HepG2 (cell line): ENCODE data around the gene NCOA6. TPM values are rescaled to one million over a fixed set of nuclear protein-coding genes. Genes with fewer than 3 reads are reported as not detected.

Source experiments
- ATAC-seq: fragments of 200-7000 bp; cut with Tn5 transposase; 3 replicates; pipeline ENCODE4 v1.9.1; 2020; ENCODE audit warnings: mild to moderate bottlenecking, moderate library complexity
- BruUV-seq: library from RNA; stranded (reverse); fragments of 400-500 nt; replicated peaks from 2 replicates; lab custom pipeline; 2021; lab: Mats Ljungman, UMichigan
- CTCF ChIA-PET: fragments of 300-600 bp; formaldehyde crosslinking; extraction: SDS; loops from one replicate; lab custom pipeline; 2021; ENCODE audit warnings: low total read pairs, inconsistent platforms, low intra/inter-chr PET ratio; lab: Yijun Ruan, JAX
- POLR2A ChIA-PET: fragments of 350-600 bp; sonication (Branson Sonifier 250); formaldehyde crosslinking; loops from one replicate; lab custom pipeline; 2020; ENCODE audit warnings: antibody characterized with exemption, inconsistent platforms; lab: Yijun Ruan, JAX
- DNase-seq: peaks from one replicate; pipeline ENCODE4 v3.0.0-alpha.2; 2015; ENCODE audit warnings: low spot score
- FAIRE-seq: peaks from 3 replicates; lab custom pipeline; 2011; peaks lifted over from hg19 to GRCh38; lab: Jason Lieb, UNC
- H2AFZ ChIP-seq: one replicate; pipeline ENCODE4 v1.6.1; 2011; ENCODE audit warnings: low read length, inconsistent platforms
- H3K27ac ChIP-seq: fragments of 300-600 bp; 3 replicates; pipeline ENCODE4 v1.8.0; 2011; ENCODE audit warnings: mixed run types, mild to moderate bottlenecking, mixed read lengths, low read length, inconsistent platforms; ENCODE audit not compliant: insufficient read depth; ENCODE audit errors: extremely low read length
- H3K27me3 ChIP-seq, 2 experiments: fragments of 200-600 bp in 1 of 2; 2 replicates in 1 of 2; 3 replicates in 1 of 2; pipeline versions ENCODE4 v1.6.0 to v1.8.0; 2011; ENCODE audit warnings: low read length in 2 of 2, mild to moderate bottlenecking in 2 of 2, moderate library complexity in 2 of 2, inconsistent platforms in 1 of 2; ENCODE audit not compliant: insufficient read depth in 2 of 2, control insufficient read depth in 1 of 2
- H3K36me3 ChIP-seq, 2 experiments: fragments of 200-600 bp in 1 of 2; replicated peaks in 1 of 2; 2 replicates in 1 of 2; 3 replicates in 1 of 2; pipeline versions ENCODE4 v1.5.1 to v1.8.0; 2011; ENCODE audit warnings: low read length in 2 of 2, inconsistent platforms in 1 of 2; ENCODE audit not compliant: insufficient read depth in 2 of 2, control insufficient read depth in 1 of 2
- H3K4me1 ChIP-seq: 2 replicates; pipeline ENCODE4 v1.5.1; 2012; ENCODE audit warnings: low read length, inconsistent platforms; ENCODE audit not compliant: insufficient read depth
- H3K4me2 ChIP-seq: 2 replicates; pipeline ENCODE4 v1.6.0; 2011; ENCODE audit warnings: low read depth, low read length, inconsistent platforms
- H3K4me3 ChIP-seq, 3 experiments: fragments of 200-600 bp in 1 of 3; sonication (generic), shearing (Covaris generic) in 1 of 3; replicated peaks in 1 of 3; 2 replicates each; pipeline ENCODE4 v1.5.1; 2011 to 2016; ENCODE audit warnings: low read length in 3 of 3, inconsistent platforms in 2 of 3, low read depth in 2 of 3, mild to moderate bottlenecking in 2 of 3, control low read depth in 1 of 3, mixed read lengths in 1 of 3; ENCODE audit not compliant: insufficient read depth in 1 of 3
- H3K79me2 ChIP-seq: one replicate; pipeline ENCODE4 v1.6.1; 2011; ENCODE audit warnings: low read length, inconsistent platforms; ENCODE audit not compliant: insufficient read depth
- H3K9ac ChIP-seq: 2 replicates; pipeline ENCODE4 v1.6.0; 2011; ENCODE audit warnings: mild to moderate bottlenecking, low read depth, low read length, inconsistent platforms; ENCODE audit not compliant: insufficient read depth
- H3K9me3 ChIP-seq: 2 replicates; pipeline ENCODE4 v1.5.1; 2012; ENCODE audit warnings: mild to moderate bottlenecking, low read length
- H4K20me1 ChIP-seq: 2 replicates; pipeline ENCODE4 v1.6.0; 2011; ENCODE audit warnings: inconsistent platforms, mild to moderate bottlenecking, low read length, moderate library complexity; ENCODE audit not compliant: insufficient read depth
- NFKB2 ChIP-seq: sonication (generic); formaldehyde crosslinking; IDR thresholded peaks from 2 replicates; pipeline ENCODE4 v1.4.0; 2020; ENCODE audit warnings: missing genetic modification reagents, borderline replicate concordance
- PLRG1 ChIP-seq: fragments of 450-650 bp; conservative IDR thresholded peaks from 2 replicates; pipeline ENCODE4 v1.6.1; 2016
- TCF7 ChIP-seq: sonication (generic); IDR thresholded peaks from 2 replicates; pipeline ENCODE4 v1.6.1; 2016; ENCODE audit warnings: antibody characterized with exemption, low read depth
- ZSCAN30 ChIP-seq: sonication (generic); formaldehyde crosslinking; IDR thresholded peaks from 2 replicates; pipeline ENCODE4 v1.5.0; 2020; ENCODE audit warnings: mild to moderate bottlenecking, missing genetic modification reagents
- WGBS: methylation state at CpG from one replicate; pipeline ENCODE4 v1.1.6; 2017; ENCODE audit warnings: low lambda C conversion rate; 5-methylcytosine and 5-hydroxymethylcytosine counted together
- in situ Hi-C: cut with HindIII; loops from 2 replicates; pipeline ENCODE4 v1.10.0; 2017; ENCODE audit warnings: low pct_unique_long_range_greater_than_20kb; ENCODE audit not compliant: extremely low pct_ligation_motif_present
- intact Hi-C: fragments of 100-400 bp; cut with micrococcal nuclease; formaldehyde crosslinking; loops from one replicate; pipeline ENCODE4 v1.10.0; 2022; ENCODE audit not compliant: unreplicated experiment
- polyA plus RNA-seq, 8 experiments: library from polyadenylated mRNA; depleted of rRNA in 3 of 8; stranded (reverse) in 7 of 8; unstranded in 1 of 8; fragments of >200 nt; fragmentation: Illumina TruSeq in 4 of 8; extraction: Trizol in 4 of 8; gene quantifications; 2 replicates each; pipeline versions ENCODE4 v1.2.1 to v1.2.3, GENCODE V29; 2011 to 2016; ENCODE audit warnings: low read depth in 4 of 8, missing spikeins in 1 of 8, mixed read lengths in 1 of 8; ENCODE audit not compliant: insufficient read depth in 1 of 8
- total RNA-seq, 5 experiments: library from RNA; depleted of rRNA; stranded (reverse); fragments of >200 nt; fragmentation: Illumina TruSeq; extraction: Trizol; gene quantifications; 2 replicates each; pipeline ENCODE4 v1.2.3, GENCODE V29; 2016; ENCODE audit warnings: low read depth in 1 of 5
- TF ChIP-seq, protein P1 (sequence below): sonication (generic); formaldehyde crosslinking; IDR thresholded peaks from 2 replicates; pipeline ENCODE4 v1.5.0; 2020; ENCODE audit warnings: missing genetic modification reagents, mild to moderate bottlenecking, borderline replicate concordance
- TF ChIP-seq, protein P2 (sequence below): sonication (generic); formaldehyde crosslinking; IDR thresholded peaks from 2 replicates; pipeline ENCODE4 v1.9.0; 2021; ENCODE audit warnings: mild to moderate bottlenecking, missing genetic modification reagents

Gene NCOA6
- total and polyA plus RNA-seq, 2 of the 13 experiments (the other 11 are each of a cell fraction or from before 2014, with no cell fraction given), result 11.2 to 29.3 TPM

DNA sequence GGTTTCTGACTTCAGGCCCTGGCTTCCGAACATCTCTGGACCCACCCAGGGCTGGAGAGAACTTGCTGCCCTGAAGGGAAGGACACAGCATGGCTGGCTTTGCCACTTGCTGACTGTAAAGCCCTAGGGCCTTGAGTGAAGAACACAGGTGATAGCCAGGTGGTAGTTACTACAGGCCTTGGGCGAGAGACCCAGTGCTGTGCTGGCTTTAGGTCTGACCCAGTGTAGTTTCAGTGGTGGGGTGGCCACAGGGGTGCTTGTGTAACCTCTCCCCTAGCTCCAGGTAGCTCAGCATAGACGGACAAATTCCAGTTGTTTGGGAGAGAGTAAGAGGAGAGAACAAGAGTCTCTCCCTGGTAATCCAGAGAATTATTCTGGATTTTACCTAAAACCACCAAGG lies 27.1 kb downstream of the NCOA6 start:
- Histone ChIP-seq H3K9ac (no peak overlapping the region), H3K9me3 (no peaks in the 10 kb centered on the region), H3K36me3 (peaks cover 6% of the 10 kb centered on the region in 2 experiments; a peak in 3 of 5 replicates), H3K4me3 (no peak overlapping the region), H3K4me1 (no peaks in the 10 kb centered on the region), H2AFZ (no peak overlapping the region), H3K79me2 (peaks cover 89% of the 10 kb centered on the region), H3K27ac (no peak overlapping the region), H4K20me1 (0 out of 2 replicates have a peak, but pooled peaks cover 5% of the 10 kb centered on the region), H3K27me3 (no peaks in the 10 kb centered on the region), H3K4me2 (no peak overlapping the region)
- ChIA-PET POLR2A (no interaction called here), CTCF (no interaction called here)
- ATAC-seq (peak; percentile 27; the same call in 2 of the 3 replicates), FAIRE-seq (no peak), DNase-seq (no peak)
- WGBS, result 90% methylated on average over 3 of the region's 3 CpGs
- in situ Hi-C loops (no loop called here), intact Hi-C loops (no loop called here)
- BruUV-seq, result no TSS peak
- TF ChIP-seq TCF7 (no peak), ZSCAN30 (CRISPR knock-in tag) (no peak), PLRG1 (no peak), NFKB2 (CRISPR knock-in tag) (no peak)
- TF ChIP-seq, protein P1, sequence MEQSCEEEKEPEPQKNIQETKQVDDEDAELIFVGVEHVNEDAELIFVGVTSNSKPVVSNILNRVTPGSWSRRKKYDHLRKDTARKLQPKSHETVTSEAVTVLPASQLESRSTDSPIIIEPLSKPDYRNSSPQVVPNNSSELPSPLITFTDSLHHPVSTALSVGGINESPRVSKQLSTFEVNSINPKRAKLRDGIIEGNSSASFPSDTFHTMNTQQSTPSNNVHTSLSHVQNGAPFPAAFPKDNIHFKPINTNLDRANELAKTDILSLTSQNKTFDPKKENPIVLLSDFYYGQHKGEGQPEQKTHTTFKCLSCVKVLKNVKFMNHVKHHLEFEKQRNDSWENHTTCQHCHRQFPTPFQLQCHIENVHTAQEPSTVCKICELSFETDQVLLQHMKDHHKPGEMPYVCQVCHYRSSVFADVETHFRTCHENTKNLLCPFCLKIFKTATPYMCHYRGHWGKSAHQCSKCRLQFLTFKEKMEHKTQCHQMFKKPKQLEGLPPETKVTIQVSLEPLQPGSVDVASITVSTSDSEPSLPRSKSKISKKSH (CRISPR knock-in tag), result 0 out of 2 replicates have a peak, but pooled peaks have one; percentile 34
- TF ChIP-seq, protein P2, sequence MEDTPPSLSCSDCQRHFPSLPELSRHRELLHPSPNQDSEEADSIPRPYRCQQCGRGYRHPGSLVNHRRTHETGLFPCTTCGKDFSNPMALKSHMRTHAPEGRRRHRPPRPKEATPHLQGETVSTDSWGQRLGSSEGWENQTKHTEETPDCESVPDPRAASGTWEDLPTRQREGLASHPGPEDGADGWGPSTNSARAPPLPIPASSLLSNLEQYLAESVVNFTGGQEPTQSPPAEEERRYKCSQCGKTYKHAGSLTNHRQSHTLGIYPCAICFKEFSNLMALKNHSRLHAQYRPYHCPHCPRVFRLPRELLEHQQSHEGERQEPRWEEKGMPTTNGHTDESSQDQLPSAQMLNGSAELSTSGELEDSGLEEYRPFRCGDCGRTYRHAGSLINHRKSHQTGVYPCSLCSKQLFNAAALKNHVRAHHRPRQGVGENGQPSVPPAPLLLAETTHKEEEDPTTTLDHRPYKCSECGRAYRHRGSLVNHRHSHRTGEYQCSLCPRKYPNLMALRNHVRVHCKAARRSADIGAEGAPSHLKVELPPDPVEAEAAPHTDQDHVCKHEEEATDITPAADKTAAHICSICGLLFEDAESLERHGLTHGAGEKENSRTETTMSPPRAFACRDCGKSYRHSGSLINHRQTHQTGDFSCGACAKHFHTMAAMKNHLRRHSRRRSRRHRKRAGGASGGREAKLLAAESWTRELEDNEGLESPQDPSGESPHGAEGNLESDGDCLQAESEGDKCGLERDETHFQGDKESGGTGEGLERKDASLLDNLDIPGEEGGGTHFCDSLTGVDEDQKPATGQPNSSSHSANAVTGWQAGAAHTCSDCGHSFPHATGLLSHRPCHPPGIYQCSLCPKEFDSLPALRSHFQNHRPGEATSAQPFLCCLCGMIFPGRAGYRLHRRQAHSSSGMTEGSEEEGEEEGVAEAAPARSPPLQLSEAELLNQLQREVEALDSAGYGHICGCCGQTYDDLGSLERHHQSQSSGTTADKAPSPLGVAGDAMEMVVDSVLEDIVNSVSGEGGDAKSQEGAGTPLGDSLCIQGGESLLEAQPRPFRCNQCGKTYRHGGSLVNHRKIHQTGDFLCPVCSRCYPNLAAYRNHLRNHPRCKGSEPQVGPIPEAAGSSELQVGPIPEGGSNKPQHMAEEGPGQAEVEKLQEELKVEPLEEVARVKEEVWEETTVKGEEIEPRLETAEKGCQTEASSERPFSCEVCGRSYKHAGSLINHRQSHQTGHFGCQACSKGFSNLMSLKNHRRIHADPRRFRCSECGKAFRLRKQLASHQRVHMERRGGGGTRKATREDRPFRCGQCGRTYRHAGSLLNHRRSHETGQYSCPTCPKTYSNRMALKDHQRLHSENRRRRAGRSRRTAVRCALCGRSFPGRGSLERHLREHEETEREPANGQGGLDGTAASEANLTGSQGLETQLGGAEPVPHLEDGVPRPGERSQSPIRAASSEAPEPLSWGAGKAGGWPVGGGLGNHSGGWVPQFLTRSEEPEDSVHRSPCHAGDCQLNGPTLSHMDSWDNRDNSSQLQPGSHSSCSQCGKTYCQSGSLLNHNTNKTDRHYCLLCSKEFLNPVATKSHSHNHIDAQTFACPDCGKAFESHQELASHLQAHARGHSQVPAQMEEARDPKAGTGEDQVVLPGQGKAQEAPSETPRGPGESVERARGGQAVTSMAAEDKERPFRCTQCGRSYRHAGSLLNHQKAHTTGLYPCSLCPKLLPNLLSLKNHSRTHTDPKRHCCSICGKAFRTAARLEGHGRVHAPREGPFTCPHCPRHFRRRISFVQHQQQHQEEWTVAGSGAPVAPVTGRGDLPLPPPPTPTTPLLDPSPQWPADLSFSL (CRISPR knock-in tag), result no peak
